Stimulated activated CD4-positive, alpha-beta T cell treated with anti-CD3 and anti-CD28 coated beads, Interleukin-2, amount 100 ng/mL, for 48 hours (primary cell): ENCODE data around the gene COLEC12.
A peak's percentile ranks its signal among the peaks of the same experiment; 100 is the strongest.

Experiments
- DNase-seq, 2 donors: peaks; one replicate each; pipeline ENCODE4 v3.0.0-alpha.2; 2020

COLEC12 gene

GRCh38 chr18:505483-506122 lies 5.1 kb upstream of the COLEC12 start:
- no peak for DNase-seq

- no peak for DNase-seq
Observed at GRCh38 chr18:501406-501714, 859 bp upstream of the COLEC12 start.

- no peak for DNase-seq
Observed at GRCh38 chr18:499776-500631, 497 bp downstream of the COLEC12 start.

- no peak for DNase-seq
Observed at GRCh38 chr18:498931-499775, 1.3 kb downstream of the COLEC12 start.

GRCh38 chr18:497688-498087 lies 2.8 kb downstream of the COLEC12 start:
- DNase-seq = no peak

- no peak for DNase-seq
Observed at GRCh38 chr18:495452-495851, 5.0 kb downstream of the COLEC12 start.

- DNase-seq = no peak
Observed at GRCh38 chr18:495017-495416, 5.5 kb downstream of the COLEC12 start.

- DNase-seq = no peak
Observed at GRCh38 chr18:493986-494983, 6.2 kb downstream of the COLEC12 start.

- DNase-seq = no peak
Observed at GRCh38 chr18:492451-492850, 8.1 kb downstream of the COLEC12 start.

- DNase-seq = no peak
Observed at GRCh38 chr18:490624-491023, 9.9 kb downstream of the COLEC12 start.

GRCh38 chr18:490024-490366 lies 10.5 kb downstream of the COLEC12 start:
- DNase-seq = no peak

GRCh38 chr18:489244-490023 lies 11.1 kb downstream of the COLEC12 start:
- DNase-seq = no peak

- no peak for DNase-seq
Observed at GRCh38 chr18:486929-487740, 13.4 kb downstream of the COLEC12 start.

- DNase-seq = no peak
Observed at GRCh38 chr18:484749-485464, 15.6 kb downstream of the COLEC12 start.

GRCh38 chr18:478681-479080 lies 21.8 kb downstream of the COLEC12 start:
- DNase-seq = no peak

GRCh38 chr18:477565-477964 lies 22.9 kb downstream of the COLEC12 start:
- peak in 1 of 2 donors; percentile 2 for DNase-seq

GRCh38 chr18:476251-476664 lies 24.2 kb downstream of the COLEC12 start:
- no peak for DNase-seq

- no peak for DNase-seq
Observed at GRCh38 chr18:475202-476031, 25.1 kb downstream of the COLEC12 start.

- no peak for DNase-seq
Observed at GRCh38 chr18:474416-474815, 26.1 kb downstream of the COLEC12 start.
